H9 (cell line): ENCODE data around the gene NEURL1B. TPM values are rescaled to one million over a fixed set of nuclear protein-coding genes. Genes with fewer than 3 reads are reported as not detected.

ENCODE experiments used
- DNase-seq: peaks from one replicate; pipeline ENCODE4 v3.0.0-alpha.2; 2017
- H2AFZ ChIP-seq: one replicate; pipeline ENCODE4 v1.6.1; 2013; ENCODE audit warnings: mild to moderate bottlenecking, low read length, control low read depth, moderate library complexity
- H2AK5ac ChIP-seq: 2 replicates; pipeline ENCODE4 v1.6.1; 2013; ENCODE audit warnings: low read length, control low read depth, mixed read lengths; ENCODE audit not compliant: insufficient read length
- H2BK120ac ChIP-seq: one replicate; pipeline ENCODE4 v1.6.1; 2013; ENCODE audit warnings: low read depth, mild to moderate bottlenecking, low read length, control low read depth, inconsistent platforms; ENCODE audit not compliant: poor library complexity, severe bottlenecking
- H2BK12ac ChIP-seq: 2 replicates; pipeline ENCODE4 v1.6.1; 2013; ENCODE audit warnings: low read length, control low read depth, mixed read lengths, low read depth; ENCODE audit not compliant: insufficient read length
- H2BK15ac ChIP-seq: 2 replicates; pipeline ENCODE4 v1.6.1; 2013; ENCODE audit warnings: low read depth, low read length, control low read depth
- H2BK20ac ChIP-seq: one replicate; pipeline ENCODE4 v1.6.1; 2013; ENCODE audit warnings: low read depth, mild to moderate bottlenecking, low read length, control low read depth, inconsistent platforms; ENCODE audit not compliant: poor library complexity, severe bottlenecking
- H2BK5ac ChIP-seq: 2 replicates; pipeline ENCODE4 v1.6.1; 2013; ENCODE audit warnings: low read length, control low read depth, mixed read lengths; ENCODE audit not compliant: insufficient read length
- H3K14ac ChIP-seq: 2 replicates; pipeline ENCODE4 v1.6.1; 2013; ENCODE audit warnings: low read length, control low read depth; ENCODE audit not compliant: insufficient read depth
- H3K18ac ChIP-seq: 2 replicates; pipeline ENCODE4 v1.6.1; 2013; ENCODE audit warnings: low read depth, mild to moderate bottlenecking, mixed read lengths, low read length, control low read depth; ENCODE audit not compliant: insufficient read length
- H3K23ac ChIP-seq: 2 replicates; pipeline ENCODE4 v1.6.1; 2013; ENCODE audit warnings: low read length, control low read depth, mixed read lengths, low read depth; ENCODE audit not compliant: insufficient read length
- H3K23me2 ChIP-seq: 2 replicates; pipeline ENCODE4 v1.6.1; 2013; ENCODE audit warnings: low read depth, mild to moderate bottlenecking, mixed read lengths, low read length, control low read depth; ENCODE audit not compliant: insufficient read length, poor library complexity, severe bottlenecking
- H3K27ac ChIP-seq: 2 replicates; pipeline ENCODE4 v1.5.1; 2013; ENCODE audit warnings: low read length, control low read depth, mixed read lengths, low read depth; ENCODE audit not compliant: insufficient read length
- H3K27me3 ChIP-seq: 2 replicates; pipeline ENCODE4 v1.6.1; 2013; ENCODE audit warnings: low read length, control low read depth, inconsistent platforms; ENCODE audit not compliant: insufficient read depth
- H3K4ac ChIP-seq: 2 replicates; pipeline ENCODE4 v1.6.1; 2013; ENCODE audit warnings: low read depth, mild to moderate bottlenecking, control low read depth, inconsistent platforms, low read length, moderate library complexity
- H3K4me1 ChIP-seq: 2 replicates; pipeline ENCODE4 v1.6.1; 2013; ENCODE audit warnings: low read length, control low read depth, inconsistent platforms; ENCODE audit not compliant: insufficient read depth
- H3K4me2 ChIP-seq: 2 replicates; pipeline ENCODE4 v1.6.1; 2013; ENCODE audit warnings: low read length, control low read depth, mixed read lengths; ENCODE audit not compliant: insufficient read length, insufficient read depth
- H3K56ac ChIP-seq: 2 replicates; pipeline ENCODE4 v1.6.1; 2013; ENCODE audit warnings: low read depth, mild to moderate bottlenecking, mixed read lengths, low read length, control low read depth; ENCODE audit not compliant: insufficient read length
- H3K79me1 ChIP-seq: 2 replicates; pipeline ENCODE4 v1.6.1; 2013; ENCODE audit warnings: low read depth, mild to moderate bottlenecking, moderate library complexity, low read length, control low read depth, inconsistent platforms; ENCODE audit not compliant: insufficient read depth, poor library complexity, severe bottlenecking
- H3K79me2 ChIP-seq: 2 replicates; pipeline ENCODE4 v1.6.1; 2013; ENCODE audit warnings: low read length, control low read depth, inconsistent platforms; ENCODE audit not compliant: insufficient read depth
- H3K9ac ChIP-seq: 2 replicates; pipeline ENCODE4 v1.6.1; 2013; ENCODE audit warnings: low read length, control low read depth, mixed read lengths; ENCODE audit not compliant: insufficient read length; ENCODE audit errors: extremely low read depth
- H3K9me3 ChIP-seq: one replicate; pipeline ENCODE4 v1.6.1; 2013; ENCODE audit warnings: low read depth, low read length, inconsistent platforms; ENCODE audit not compliant: control insufficient read depth
- H3T11ph ChIP-seq: one replicate; pipeline ENCODE4 v1.6.1; 2013; ENCODE audit warnings: mild to moderate bottlenecking, low read length, control low read depth, inconsistent platforms
- H4K20me1 ChIP-seq: one replicate; pipeline ENCODE4 v1.6.1; 2013; ENCODE audit not compliant: control insufficient read depth, insufficient read length, insufficient read depth
- H4K5ac ChIP-seq: 2 replicates; pipeline ENCODE4 v1.6.1; 2013; ENCODE audit warnings: low read depth, mild to moderate bottlenecking, mixed read lengths, low read length, control low read depth; ENCODE audit not compliant: insufficient read length
- H4K8ac ChIP-seq: replicated peaks from 2 replicates; pipeline ENCODE4 v1.6.1; 2013; ENCODE audit warnings: low read length, control low read depth, mixed read lengths, low read depth; ENCODE audit not compliant: insufficient read length
- H4K91ac ChIP-seq: 2 replicates; pipeline ENCODE4 v1.6.1; 2013; ENCODE audit warnings: low read depth, mild to moderate bottlenecking, moderate library complexity, mixed read lengths, low read length, control low read depth; ENCODE audit not compliant: insufficient read length
- H3K27ac Mint-ChIP-seq, 3 experiments: 2 replicates in 2 of 3; 3 replicates in 1 of 3; pipeline ENCODE4 v1.8.0; 2020 to 2021; ENCODE audit warnings: mixed read lengths in 3 of 3, mild to moderate bottlenecking in 1 of 3, moderate library complexity in 1 of 3
- H3K27me3 Mint-ChIP-seq: 2 replicates; pipeline ENCODE4 v1.8.0; 2021; ENCODE audit warnings: low read depth, mild to moderate bottlenecking, moderate library complexity, mixed read lengths
- H3K36me3 Mint-ChIP-seq, 3 experiments: 2 replicates in 2 of 3; 3 replicates in 1 of 3; pipeline ENCODE4 v1.8.0; 2020 to 2021; ENCODE audit warnings: low read depth in 3 of 3, mixed read lengths in 3 of 3; ENCODE audit not compliant: insufficient read depth in 1 of 3
- H3K4me1 Mint-ChIP-seq, 2 experiments: 2 replicates each; pipeline ENCODE4 v1.8.0; 2020; ENCODE audit warnings: mixed read lengths in 2 of 2
- H3K4me3 Mint-ChIP-seq, 2 experiments: 2 replicates in 1 of 2; 3 replicates in 1 of 2; pipeline ENCODE4 v1.8.0; 2020 to 2021; ENCODE audit warnings: mild to moderate bottlenecking in 2 of 2, mixed read lengths in 2 of 2, moderate library complexity in 1 of 2
- H3K9me3 Mint-ChIP-seq, 2 experiments: 2 replicates in 1 of 2; 3 replicates in 1 of 2; pipeline ENCODE4 v1.8.0; 2020; ENCODE audit warnings: mild to moderate bottlenecking in 2 of 2, mixed read lengths in 2 of 2, moderate library complexity in 1 of 2
- WGBS: extraction: QIAGEN DNeasy Blood & Tissue Kit; methylation state at CpG from one replicate; pipeline ENCODE4 v1.1.7; 2013; ENCODE audit warnings: missing lambda C conversion rate, low lambda C conversion rate, mixed read lengths; ENCODE audit not compliant: insufficient read length; ENCODE audit errors: extremely low coverage; 5-methylcytosine and 5-hydroxymethylcytosine counted together
- total RNA-seq: library from RNA; stranded (reverse); gene quantifications from 2 replicates; pipeline ENCODE4 v1.2.1, GENCODE V29; 2021
- TF ChIP-seq, protein P1 (sequence below): fragments of 200-600 bp; sonication (generic); conservative IDR thresholded peaks from 3 replicates; pipeline ENCODE4 v1.8.0; 2021; ENCODE audit warnings: antibody characterized with exemption, mild to moderate bottlenecking

NEURL1B gene
- total RNA-seq, 1 experiment from 2014 or later, result 3.6 TPM

DNA sequence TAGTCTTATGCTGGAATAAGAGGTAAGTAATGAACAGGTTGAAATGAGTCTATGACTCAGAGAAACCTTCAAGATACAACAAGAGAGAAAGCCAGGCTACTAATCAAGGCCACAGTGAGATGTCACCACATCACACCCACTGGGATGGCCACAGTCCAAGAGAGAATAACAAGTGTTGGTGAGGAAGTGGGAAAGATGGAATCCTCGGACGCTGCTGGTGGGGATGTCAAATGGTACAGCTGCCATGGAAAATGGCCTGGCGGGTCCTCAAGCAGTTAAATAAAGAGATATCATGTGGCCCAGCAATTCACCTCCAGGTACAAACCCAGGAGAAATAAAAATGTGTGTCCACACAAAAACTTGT is 41.9 kb upstream of the NEURL1B start:
- no peak overlapping the region for H4K91ac ChIP-seq
- no peak overlapping the region for H3K56ac ChIP-seq
- Mint-ChIP-seq H3K4me3 (no peak overlapping the region), H3K27ac (no peak overlapping the region), H3K27me3 (peaks cover 21% of the 10 kb centered on the region), H3K4me1 (peaks cover 22 to 23% of the 10 kb centered on the region in 2 experiments), H3K36me3 (no peaks in the 10 kb centered on the region; a peak in 1 of 7 replicates), H3K9me3 (no peaks in the 10 kb centered on the region; a peak in 1 of 5 replicates)
- H3K79me1 ChIP-seq, result no peaks in the 10 kb centered on the region
- H2BK120ac ChIP-seq, result no peak overlapping the region
- no CpG with 5 or more reads among the region's 3 CpGs for WGBS
- H2BK15ac ChIP-seq, result no peak overlapping the region
- no peak overlapping the region for H3K18ac ChIP-seq
- no peak overlapping the region for H3K4ac ChIP-seq
- no peak overlapping the region for H3K9ac ChIP-seq
- H2BK5ac ChIP-seq, result no peak overlapping the region
- no peak for DNase-seq
- TF ChIP-seq, protein P1, sequence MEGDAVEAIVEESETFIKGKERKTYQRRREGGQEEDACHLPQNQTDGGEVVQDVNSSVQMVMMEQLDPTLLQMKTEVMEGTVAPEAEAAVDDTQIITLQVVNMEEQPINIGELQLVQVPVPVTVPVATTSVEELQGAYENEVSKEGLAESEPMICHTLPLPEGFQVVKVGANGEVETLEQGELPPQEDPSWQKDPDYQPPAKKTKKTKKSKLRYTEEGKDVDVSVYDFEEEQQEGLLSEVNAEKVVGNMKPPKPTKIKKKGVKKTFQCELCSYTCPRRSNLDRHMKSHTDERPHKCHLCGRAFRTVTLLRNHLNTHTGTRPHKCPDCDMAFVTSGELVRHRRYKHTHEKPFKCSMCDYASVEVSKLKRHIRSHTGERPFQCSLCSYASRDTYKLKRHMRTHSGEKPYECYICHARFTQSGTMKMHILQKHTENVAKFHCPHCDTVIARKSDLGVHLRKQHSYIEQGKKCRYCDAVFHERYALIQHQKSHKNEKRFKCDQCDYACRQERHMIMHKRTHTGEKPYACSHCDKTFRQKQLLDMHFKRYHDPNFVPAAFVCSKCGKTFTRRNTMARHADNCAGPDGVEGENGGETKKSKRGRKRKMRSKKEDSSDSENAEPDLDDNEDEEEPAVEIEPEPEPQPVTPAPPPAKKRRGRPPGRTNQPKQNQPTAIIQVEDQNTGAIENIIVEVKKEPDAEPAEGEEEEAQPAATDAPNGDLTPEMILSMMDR, result no peak
- H4K20me1 ChIP-seq, result no peaks in the 10 kb centered on the region
- no peak overlapping the region for H4K5ac ChIP-seq
- no peaks in the 10 kb centered on the region for H3K9me3 ChIP-seq
- H3K27me3 ChIP-seq, result no peaks in the 10 kb centered on the region
- H3K27ac ChIP-seq, result no peak overlapping the region
- no peaks in the 10 kb centered on the region for H3K79me2 ChIP-seq
- H2AK5ac ChIP-seq, result no peak overlapping the region
- no peaks in the 10 kb centered on the region for H3K4me1 ChIP-seq
- no peak overlapping the region for H3K14ac ChIP-seq
- H3T11ph ChIP-seq, result no peak overlapping the region
- H4K8ac ChIP-seq, result no peak overlapping the region
- no peak overlapping the region for H3K4me2 ChIP-seq
- H2AFZ ChIP-seq, result no peak overlapping the region
- no peak overlapping the region for H2BK12ac ChIP-seq
- H3K23me2 ChIP-seq, result no peaks in the 10 kb centered on the region
- no peak overlapping the region for H3K23ac ChIP-seq
- no peak overlapping the region for H2BK20ac ChIP-seq
